Testis (tissue), 3 donors: ENCODE measurements around the gene CDC25B. TPM values are rescaled to one million over a fixed set of nuclear protein-coding genes. Genes with fewer than 3 reads are reported as not detected.
A peak's percentile ranks its signal among the peaks of the same experiment; 100 is the strongest.
"Not testable (repeated sequence)": the region's sequence is repeated elsewhere in the genome, so short reads cannot be mapped to it uniquely, and the experiment has no call there.

Experiments used
- DNase-seq: peaks from one replicate; pipeline ENCODE4 v3.0.0-alpha.2; 2019
- H3K27ac ChIP-seq, 2 donors: fragments of 200-600 bp; sonication (generic); one replicate each; pipeline ENCODE4 v1.5.1; 2019
- H3K27me3 ChIP-seq: fragments of 200-600 bp; sonication (generic); one replicate; pipeline ENCODE4 v1.5.1; 2019
- H3K36me3 ChIP-seq: fragments of 200-600 bp; sonication (generic); one replicate; pipeline ENCODE4 v1.5.1; 2017; ENCODE audit warnings: low read depth; ENCODE audit errors: missing control alignments
- H3K4me1 ChIP-seq: fragments of 200-600 bp; sonication (generic); one replicate; pipeline ENCODE4 v1.5.1; 2019
- H3K4me3 ChIP-seq, 2 donors: fragments of 200-600 bp; sonication (generic); one replicate each; pipeline ENCODE4 v1.5.1; 2017 to 2019
- H3K9me3 ChIP-seq: fragments of 200-600 bp; sonication (generic); one replicate; pipeline ENCODE4 v1.5.1; 2017
- CTCF ChIP-seq, 3 experiments: fragments of 450-650 bp in 2 of 3; fragments of 200-600 bp in 1 of 3; sonication (generic) in 1 of 3; IDR thresholded peaks; one replicate each; pipeline ENCODE4 v1.5.1; 2016 to 2019; ENCODE audit warnings: antibody characterized with exemption in 3 of 3, mild to moderate bottlenecking in 2 of 3, moderate library complexity in 1 of 3
- POLR2A ChIP-seq: fragments of 450-650 bp; IDR thresholded peaks from one replicate; pipeline ENCODE4 v1.6.1; 2017; ENCODE audit warnings: antibody characterized with exemption, mild to moderate bottlenecking, moderate library complexity
- WGBS, 2 donors: methylation state at CpG; one replicate each; pipeline ENCODE4 v1.1.5; 2018; 5-methylcytosine and 5-hydroxymethylcytosine counted together
- intact Hi-C: fragments of 100-400 bp; cut with DNase I; formaldehyde crosslinking; loops from one replicate; pipeline ENCODE4 v1.15.1; 2023; ENCODE audit warnings: low total_unique reads
- polyA plus RNA-seq: library from polyadenylated mRNA; stranded (reverse); fragments of 350-450 nt; fragmentation: Illumina TruSeq; extraction: RNeasy Lipid Tissue Mini Kit (QIAGEN cat#74804); gene quantifications from one replicate; pipeline ENCODE4 v1.2.3, GENCODE V29; 2014; ENCODE audit warnings: low read depth, low replicate concordance; ENCODE audit not compliant: insufficient read depth
- total RNA-seq, 2 donors: library from RNA; depleted of rRNA; stranded (reverse); fragments of >200 nt; gene quantifications; one replicate each; pipeline ENCODE4 v1.2.3, GENCODE V29; 2016

CDC25B gene
- total and polyA plus RNA-seq, 3 donors from 2014 or later = 14.4 to 45.6 (median 25.4) TPM

- peak overlapping the region; percentile 58 to 63 for H3K4me3 ChIP-seq
- no peaks in the 10 kb centered on the region for H3K27me3 ChIP-seq
- WGBS, 2 donors = 1% methylated on average over 24 of the region's 35 CpGs; no CpG with 5 or more reads in 1 of the 2 donors
- peak overlapping the region; percentile 42 to 74 for H3K27ac ChIP-seq
- no peaks in the 10 kb centered on the region for H3K36me3 ChIP-seq
- intact Hi-C loops = loop anchor here (2.0 kb wide), 1 partner anchor 35 kb away; the partner anchor contains the start of gene AP5S1
- H3K4me1 ChIP-seq = peaks cover 33% of the 10 kb centered on the region
- TF ChIP-seq POLR2A = no peak
- no peak for TF ChIP-seq CTCF (IDR thresholded peaks at IDR 0.05)
- peak; percentile 51 for DNase-seq
- H3K9me3 ChIP-seq = no peaks in the 10 kb centered on the region
Observed at GRCh38 chr20:3786126-3786484, 10.0 kb upstream of the CDC25B start.

GRCh38 chr20:3786665-3787323, 9.3 kb upstream of the CDC25B start, which contains the start of gene CENPB:
Gene CENPB, minus strand, starts transcription at chr20:3786740. Its CDS starts 257 bp downstream, at chr20:3786483.
- no peaks in the 10 kb centered on the region for H3K36me3 ChIP-seq
- H3K27me3 ChIP-seq = no peaks in the 10 kb centered on the region
- H3K27ac ChIP-seq = peak within 1 kb of the TSS; percentile 42 to 74
- TF ChIP-seq POLR2A = no peak
- peak; percentile 43 to 83 (median 76) for TF ChIP-seq CTCF (IDR thresholded peaks at IDR 0.05)
- 4 to 5% methylated on average over 23 to 40 of the region's 70 CpGs for WGBS, 2 donors
- peak; percentile 91 for DNase-seq
- no peaks in the 10 kb centered on the region for H3K9me3 ChIP-seq
- H3K4me3 ChIP-seq = peak within 1 kb of the TSS; percentile 58 to 63
- intact Hi-C loops = loop anchor here (2.0 kb wide), 1 partner anchor 34 kb away; the partner anchor contains the start of gene AP5S1
- H3K4me1 ChIP-seq = peaks cover 29% of the 10 kb centered on the region

- Histone ChIP-seq H3K27ac (no peak overlapping the region), H3K4me3 (peak overlapping the region in 1 of 2 donors; percentile 39), H3K9me3 (no peaks in the 10 kb centered on the region), H3K27me3 (no peaks in the 10 kb centered on the region), H3K36me3 (no peaks in the 10 kb centered on the region), H3K4me1 (peaks cover 29% of the 10 kb centered on the region)
- DNase-seq = no peak
- TF ChIP-seq POLR2A = no peak
- no peak for TF ChIP-seq CTCF (IDR thresholded peaks at IDR 0.05)
- WGBS, 2 donors = 65 to 73% methylated on average over 5 of the region's 5 CpGs
- intact Hi-C loops = loop anchor here (2.0 kb wide), 1 partner anchor 33 kb away; the partner anchor contains the start of gene AP5S1
Observed at GRCh38 chr20:3787324-3788014, 8.6 kb upstream of the CDC25B start.

- Histone ChIP-seq H3K4me1 (peaks cover 27% of the 10 kb centered on the region), H3K36me3 (no peaks in the 10 kb centered on the region), H3K4me3 (no peak overlapping the region), H3K9me3 (no peaks in the 10 kb centered on the region), H3K27me3 (no peaks in the 10 kb centered on the region), H3K27ac (no peak overlapping the region)
- DNase-seq = no peak
- WGBS, 2 donors = 78 to 86% methylated on average over 4 of the region's 4 CpGs
- intact Hi-C loops = no loop called here
- no peak for TF ChIP-seq POLR2A
- no peak for TF ChIP-seq CTCF (IDR thresholded peaks at IDR 0.05)
Observed at GRCh38 chr20:3788685-3789155, 7.4 kb upstream of the CDC25B start.

GRCh38 chr20:3789201-3789600, 6.9 kb upstream of the CDC25B start:
- 94 to 98% methylated on average over 4 of the region's 4 CpGs for WGBS, 2 donors
- H3K9me3 ChIP-seq, H3K27ac ChIP-seq, H3K36me3 ChIP-seq, intact Hi-C loops, H3K4me3 ChIP-seq, DNase-seq, H3K27me3 ChIP-seq: not testable (repeated sequence)
- peaks cover 22% of the 10 kb centered on the region for H3K4me1 ChIP-seq

- 89 to 92% methylated on average over 1 of the region's 3 CpGs for WGBS, 2 donors
- H3K27ac ChIP-seq, H3K27me3 ChIP-seq, H3K4me1 ChIP-seq, intact Hi-C loops, H3K36me3 ChIP-seq, H3K4me3 ChIP-seq, DNase-seq, H3K9me3 ChIP-seq: not testable (repeated sequence)
Observed at GRCh38 chr20:3794168-3794567, 1.9 kb upstream of the CDC25B start.
